B cell (primary cell): ENCODE measurements around the gene CAMTA2.

Source experiments
- EZH2 ChIP-seq: IDR thresholded peaks from 2 replicates; pipeline ENCODE4 v1.6.1; 2012; ENCODE audit warnings: borderline replicate concordance, low read depth, mild to moderate bottlenecking, moderate library complexity, low read length; ENCODE audit not compliant: insufficient read depth, poor library complexity, severe bottlenecking
- TF ChIP-seq, protein P1 (sequence below): fragments of 200-600 bp; IDR thresholded peaks from one replicate; pipeline ENCODE4 v1.8.0; 2022; ENCODE audit warnings: antibody characterized with exemption, mild to moderate bottlenecking

DNA sequence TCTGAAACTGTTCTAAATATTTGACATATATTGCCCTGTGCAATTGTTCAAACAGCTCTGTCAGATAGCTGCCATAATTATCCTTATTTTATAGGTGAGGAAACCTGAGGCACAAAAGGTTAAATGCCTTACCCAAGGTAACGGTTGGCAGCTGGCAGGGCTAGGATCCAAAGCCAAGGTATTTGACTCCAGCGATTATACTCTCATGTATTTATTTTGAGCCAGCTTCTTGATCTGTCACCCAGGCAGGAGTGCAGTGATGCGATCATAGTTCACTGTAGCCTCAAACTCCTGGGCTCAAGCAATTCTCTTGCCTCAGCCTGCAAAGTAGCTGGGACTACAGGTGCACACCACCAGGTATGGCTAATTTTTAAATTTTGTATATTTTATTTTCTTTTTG is 29.4 kb downstream of the CAMTA2 start:
- TF ChIP-seq, protein P1, sequence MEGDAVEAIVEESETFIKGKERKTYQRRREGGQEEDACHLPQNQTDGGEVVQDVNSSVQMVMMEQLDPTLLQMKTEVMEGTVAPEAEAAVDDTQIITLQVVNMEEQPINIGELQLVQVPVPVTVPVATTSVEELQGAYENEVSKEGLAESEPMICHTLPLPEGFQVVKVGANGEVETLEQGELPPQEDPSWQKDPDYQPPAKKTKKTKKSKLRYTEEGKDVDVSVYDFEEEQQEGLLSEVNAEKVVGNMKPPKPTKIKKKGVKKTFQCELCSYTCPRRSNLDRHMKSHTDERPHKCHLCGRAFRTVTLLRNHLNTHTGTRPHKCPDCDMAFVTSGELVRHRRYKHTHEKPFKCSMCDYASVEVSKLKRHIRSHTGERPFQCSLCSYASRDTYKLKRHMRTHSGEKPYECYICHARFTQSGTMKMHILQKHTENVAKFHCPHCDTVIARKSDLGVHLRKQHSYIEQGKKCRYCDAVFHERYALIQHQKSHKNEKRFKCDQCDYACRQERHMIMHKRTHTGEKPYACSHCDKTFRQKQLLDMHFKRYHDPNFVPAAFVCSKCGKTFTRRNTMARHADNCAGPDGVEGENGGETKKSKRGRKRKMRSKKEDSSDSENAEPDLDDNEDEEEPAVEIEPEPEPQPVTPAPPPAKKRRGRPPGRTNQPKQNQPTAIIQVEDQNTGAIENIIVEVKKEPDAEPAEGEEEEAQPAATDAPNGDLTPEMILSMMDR: no peak
- TF ChIP-seq EZH2: no peak
